ENCODE data around the gene NKAP. TPM values are rescaled to one million over a fixed set of nuclear protein-coding genes. Genes with fewer than 3 reads are reported as not detected.
A peak's percentile ranks its signal among the peaks of the same experiment; 100 is the strongest.

The NKAP gene
- total and polyA plus RNA-seq, 2 of the 13 experiments (the other 11 are each of a cell fraction or from before 2014, with no cell fraction given), result 3.6 to 6.1 TPM

GRCh38 chrX:119943185-119943988 is at the start of gene NKAP (continued):
- TF ChIP-seq ZBTB2 (CRISPR knock-in tag; IDR thresholded peaks at IDR 0.05; ENCODE audit: low read depth) (peak; percentile 55; the same call in 1 of the 2 replicates), ZNF777 (CRISPR knock-in tag; IDR thresholded peaks at IDR 0.05) (peak; percentile 52; the same call in 1 of the 2 replicates), RNF219 (CRISPR knock-in tag; IDR thresholded peaks at IDR 0.05) (no peak), PRDM15 (CRISPR knock-in tag; IDR thresholded peaks at IDR 0.05) (no peak), KDM3A (CRISPR knock-in tag; IDR thresholded peaks at IDR 0.05; ENCODE audit: low read depth) (peak; percentile 35; the same call in 1 of the 2 replicates), SP140L (CRISPR knock-in tag; IDR thresholded peaks at IDR 0.05; ENCODE audit: borderline replicate concordance) (peak; percentile 55; the same call in 1 of the 2 replicates), HDAC1 (CRISPR knock-in tag; IDR thresholded peaks at IDR 0.05) (peak; percentile 68; the same call in 1 of the 2 replicates), HNF4G (IDR thresholded peaks at IDR 0.05; ENCODE audit: borderline replicate concordance, low read depth, low read length) (peak; percentile 40; the same call in 1 of the 2 replicates), HNF4G (CRISPR knock-in tag; IDR thresholded peaks at IDR 0.05; ENCODE audit: borderline replicate concordance, low read depth) (no peak), TBX2 (CRISPR knock-in tag; IDR thresholded peaks at IDR 0.05; ENCODE audit: borderline replicate concordance) (peak; percentile 33; the same call in 1 of the 2 replicates), GATAD2A (CRISPR knock-in tag; IDR thresholded peaks at IDR 0.05) (peak; percentile 70), NFAT5 (CRISPR knock-in tag; IDR thresholded peaks at IDR 0.05) (no peak), ZNF3 (CRISPR knock-in tag; IDR thresholded peaks at IDR 0.05) (no peak), ZNF317 (CRISPR knock-in tag; IDR thresholded peaks at IDR 0.05) (0 out of 2 replicates have a peak, but pooled peaks have one; percentile 59), SPEN (CRISPR knock-in tag; IDR thresholded peaks at IDR 0.05; ENCODE audit: low read depth) (peak; percentile 64; the same call in 1 of the 2 replicates), ZBTB21 (CRISPR knock-in tag; IDR thresholded peaks at IDR 0.05) (no peak)

All from HepG2 (cell line).